Endothelial cell of umbilical vein (primary cell): Measurements from ENCODE around the gene BABAM2.

Source experiments
- CTCF ChIP-seq, 2 donors: IDR thresholded peaks; 1 replicate in 1 of 2; 2 replicates in 1 of 2; pipeline ENCODE4 v1.5.1; 2011; ENCODE audit warnings: low read length in 2 of 2, mild to moderate bottlenecking in 2 of 2, moderate library complexity in 2 of 2, control low read depth in 1 of 2, inconsistent platforms in 1 of 2, low read depth in 1 of 2; ENCODE audit not compliant: insufficient read depth in 1 of 2; ENCODE audit errors: extremely low read depth in 1 of 2
- FOS ChIP-seq: IDR thresholded peaks from 2 replicates; pipeline ENCODE4 v1.6.1; 2011; ENCODE audit warnings: mild to moderate bottlenecking, low read length, moderate library complexity, borderline replicate concordance; ENCODE audit not compliant: insufficient read depth
- JUN ChIP-seq: IDR thresholded peaks from 2 replicates; pipeline ENCODE4 v1.6.1; 2011; ENCODE audit warnings: borderline replicate concordance, low read depth; ENCODE audit not compliant: insufficient read length, insufficient read depth
- MAX ChIP-seq: IDR thresholded peaks from 2 replicates; pipeline ENCODE4 v1.6.1; 2011; ENCODE audit not compliant: insufficient read depth, insufficient read length
- MYC ChIP-seq: IDR thresholded peaks from one replicate; pipeline ENCODE4 v1.6.1; 2011; ENCODE audit warnings: mild to moderate bottlenecking, low read depth, low read length
- POLR2AphosphoS5 ChIP-seq: IDR thresholded peaks from 2 replicates; pipeline ENCODE4 v1.6.1; 2012; ENCODE audit warnings: low read depth, mild to moderate bottlenecking, control low read depth, low read length, moderate library complexity; ENCODE audit not compliant: insufficient read depth

GRCh38 chr2:27870724-27871123 lies 19.8 kb upstream of the BABAM2 start:
- TF ChIP-seq MAX (no peak), CTCF (IDR thresholded peaks at IDR 0.05; ENCODE audit: extremely low read depth in 1 of 2, insufficient read depth in 1 of 2, low read depth in 1 of 2, low read length in 2 of 2) (no peak), POLR2AphosphoS5 (no peak), FOS (no peak), MYC (no peak), JUN (no peak)
